Measurements from ENCODE around the gene OR52A1.

Gene OR52A1

DNA sequence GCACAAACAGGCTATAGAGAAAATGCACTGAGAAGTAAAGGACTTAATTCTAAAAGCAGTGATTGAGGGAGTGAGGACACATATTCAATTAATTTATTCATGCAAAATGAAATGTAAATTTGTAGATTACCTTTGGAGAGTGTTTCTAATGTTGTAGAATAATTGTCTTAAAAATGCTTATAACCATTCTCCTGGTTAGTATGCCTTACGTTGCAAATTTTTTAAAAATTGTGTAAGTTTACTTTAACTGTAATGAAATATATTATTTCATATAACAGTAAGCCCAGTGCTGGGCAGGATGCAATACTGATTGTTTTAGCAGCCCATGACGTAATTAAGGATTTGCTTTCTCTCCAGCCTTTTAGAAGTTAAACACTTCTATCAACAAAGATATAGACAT is 58.5 kb downstream of the OR52A1 start:
- ChIA-PET CTCF (no interaction called here), POLR2A (no interaction called here)
- no peak for DNase-seq (ENCODE audit: low read depth, low spot score)
- no peak for TF ChIP-seq CTCF (IDR thresholded peaks at IDR 0.05; ENCODE audit: insufficient read depth, low read length, missing control alignments)
- H3K4me3 ChIP-seq (ENCODE audit: low read depth, low read length), result no peak overlapping the region

All from AG04449 (cell line).